Stimulated activated CD8-positive, alpha-beta memory T cell treated with anti-CD3 and anti-CD28 coated beads, Interleukin-2, amount 100 ng/mL, for 1 hour (primary cell): ENCODE data around the gene LYRM7.
A peak's percentile ranks its signal among the peaks of the same experiment; 100 is the strongest.
"Not testable (repeated sequence)": the region's sequence is repeated elsewhere in the genome, so short reads cannot be mapped to it uniquely, and the experiment has no call there.

Experiments
- DNase-seq, 2 donors: peaks; one replicate each; pipeline ENCODE4 v3.0.0-alpha.2; 2020; ENCODE audit warnings: low read depth in 2 of 2

Gene LYRM7

DNA sequence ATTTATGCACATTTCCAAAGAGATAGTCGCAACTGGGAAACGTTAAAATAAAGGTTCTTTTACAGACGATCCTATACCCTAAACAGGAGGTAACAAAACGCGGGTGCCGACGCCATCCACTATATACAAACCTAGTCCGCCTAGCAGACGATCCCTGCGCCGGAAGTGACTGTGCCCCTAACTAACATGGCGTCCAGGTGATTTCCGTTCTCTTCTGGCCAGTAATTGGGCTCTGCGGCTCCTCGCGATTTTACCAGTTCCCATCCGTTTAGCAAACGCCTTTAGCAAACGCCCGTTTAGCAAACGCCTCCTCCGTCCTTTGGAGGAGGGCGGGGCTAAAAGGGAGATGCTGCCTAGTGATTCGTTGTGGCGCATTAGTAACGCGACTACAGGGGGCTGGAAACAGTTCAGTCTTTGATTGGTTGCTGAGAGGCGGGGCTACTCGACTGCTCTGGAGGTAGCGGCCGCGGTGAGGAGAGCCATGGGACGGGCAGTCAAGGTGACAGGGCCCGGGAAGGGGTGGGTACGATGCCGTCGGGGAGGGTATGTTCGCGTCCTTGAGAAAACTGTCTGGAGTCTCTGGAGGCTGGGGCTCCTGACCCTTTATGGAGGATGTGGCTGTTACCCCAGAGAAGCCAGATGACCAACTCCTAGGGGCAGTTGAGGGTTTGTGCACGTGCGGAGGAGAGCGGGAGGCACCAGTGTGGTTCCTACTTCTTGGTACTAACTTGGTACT is at the start of gene LYRM7:
Gene LYRM7, plus strand, starts transcription at position 405 of the 736 bp plus-strand sequence. Its CDS starts 77 bp downstream, at position 482.
- peak; percentile 84 to 88 for DNase-seq

GRCh38 chr5:131127244-131127643 is 43.5 kb upstream of the LYRM7 start:
- DNase-seq, result not testable (repeated sequence)

DNA sequence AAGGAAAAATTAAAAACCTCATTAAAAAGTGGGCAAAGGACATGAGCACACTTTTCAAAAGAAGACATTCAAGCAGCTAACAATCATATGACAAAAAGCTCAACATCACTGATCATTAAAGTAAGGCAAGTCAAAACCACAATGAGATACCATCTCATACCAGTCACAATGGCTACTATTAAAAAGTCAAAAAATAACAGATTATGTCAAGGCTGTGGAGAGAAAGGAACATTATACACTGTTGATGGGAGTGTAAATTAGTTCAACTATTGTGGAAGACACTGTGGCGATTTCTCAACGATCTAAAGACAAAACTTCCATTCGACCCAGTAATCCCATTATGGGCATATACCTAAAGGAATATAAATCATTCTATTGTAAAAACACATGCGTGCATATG is 41.4 kb upstream of the LYRM7 start:
- no peak for DNase-seq

- DNase-seq, result not testable (repeated sequence)
Observed at GRCh38 chr5:131133091-131133490, 37.7 kb upstream of the LYRM7 start.

GRCh38 chr5:131138406-131138805 is 32.3 kb upstream of the LYRM7 start:
- DNase-seq, result not testable (repeated sequence)

- no peak for DNase-seq
Observed at GRCh38 chr5:131139321-131139720, 31.4 kb upstream of the LYRM7 start.

DNA sequence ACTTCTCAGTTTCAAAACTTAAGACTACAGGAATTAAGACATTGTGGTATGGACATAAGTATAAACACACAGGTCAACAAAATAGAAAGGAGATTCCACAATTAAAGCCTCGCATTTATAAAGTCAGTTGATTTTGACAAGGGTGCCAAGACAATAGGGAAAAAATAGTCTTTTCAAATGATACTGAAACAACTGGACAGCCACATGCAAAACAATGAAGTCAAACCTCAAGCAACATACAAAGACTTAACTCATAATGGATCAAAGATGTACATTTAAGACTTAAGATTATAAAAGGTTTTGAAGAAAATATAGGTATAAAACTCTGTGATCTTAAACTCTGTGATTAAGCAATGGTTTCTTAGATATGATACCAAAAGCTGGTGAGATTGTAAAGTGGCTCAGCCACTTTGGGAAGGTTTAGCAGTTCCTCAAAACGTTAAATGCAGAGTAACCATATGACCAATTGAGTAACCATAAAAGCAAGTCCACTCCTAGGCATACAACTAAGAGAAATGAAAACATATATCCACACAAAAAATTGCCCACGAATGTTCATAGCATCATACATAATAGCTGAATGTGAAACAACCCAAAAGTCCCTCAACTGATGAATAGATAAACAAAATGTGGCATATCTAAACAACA is 27.6 kb upstream of the LYRM7 start:
- DNase-seq, result no peak

GRCh38 chr5:131147258-131147657 is 23.5 kb upstream of the LYRM7 start:
- no peak for DNase-seq

GRCh38 chr5:131148835-131149234 is 21.9 kb upstream of the LYRM7 start:
- no peak for DNase-seq

GRCh38 chr5:131150408-131150807 is 20.3 kb upstream of the LYRM7 start:
- DNase-seq, result no peak

GRCh38 chr5:131151216-131151615 is 19.5 kb upstream of the LYRM7 start:
- DNase-seq, result no peak

DNA sequence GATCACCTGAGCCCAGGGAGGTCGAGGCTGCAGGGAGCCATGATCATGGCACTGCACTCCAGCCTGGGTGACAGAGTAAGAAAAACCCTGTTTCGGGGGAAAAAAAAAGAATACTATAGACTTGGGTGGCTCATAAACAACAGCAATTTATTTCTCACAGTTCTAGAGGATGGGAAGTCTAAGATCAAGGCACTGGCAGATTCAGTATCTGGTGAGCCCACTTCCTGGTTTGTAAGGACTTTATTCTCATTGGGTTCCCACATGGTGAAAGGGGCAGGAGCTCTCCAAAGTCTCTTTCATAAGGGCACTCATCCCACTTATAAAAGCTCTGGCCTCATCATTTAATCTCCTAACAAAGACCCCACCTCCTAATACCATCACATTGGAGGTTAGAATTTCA is 14.4 kb upstream of the LYRM7 start:
- DNase-seq, result no peak

GRCh38 chr5:131156957-131157356 is 13.8 kb upstream of the LYRM7 start:
- DNase-seq, result no peak

DNA sequence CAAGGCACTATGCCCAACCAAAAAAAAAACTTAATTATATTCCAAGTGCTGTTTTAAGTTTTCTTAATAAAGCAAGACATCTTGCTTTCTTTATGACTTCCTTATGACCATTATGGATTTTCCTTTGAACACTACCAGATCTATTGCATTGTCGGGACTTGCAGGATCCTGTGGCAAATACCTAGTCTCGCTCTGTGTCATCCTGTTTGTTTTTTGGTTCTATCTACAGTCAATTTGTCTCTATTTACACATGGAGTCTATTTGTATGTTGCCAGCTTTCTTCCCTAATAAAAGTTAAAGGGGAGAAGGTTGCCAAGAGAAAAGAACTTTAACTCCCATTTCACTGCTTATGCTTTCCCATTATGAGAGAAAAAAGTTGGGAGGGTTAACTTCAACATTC is 10.6 kb upstream of the LYRM7 start:
- no peak for DNase-seq

DNA sequence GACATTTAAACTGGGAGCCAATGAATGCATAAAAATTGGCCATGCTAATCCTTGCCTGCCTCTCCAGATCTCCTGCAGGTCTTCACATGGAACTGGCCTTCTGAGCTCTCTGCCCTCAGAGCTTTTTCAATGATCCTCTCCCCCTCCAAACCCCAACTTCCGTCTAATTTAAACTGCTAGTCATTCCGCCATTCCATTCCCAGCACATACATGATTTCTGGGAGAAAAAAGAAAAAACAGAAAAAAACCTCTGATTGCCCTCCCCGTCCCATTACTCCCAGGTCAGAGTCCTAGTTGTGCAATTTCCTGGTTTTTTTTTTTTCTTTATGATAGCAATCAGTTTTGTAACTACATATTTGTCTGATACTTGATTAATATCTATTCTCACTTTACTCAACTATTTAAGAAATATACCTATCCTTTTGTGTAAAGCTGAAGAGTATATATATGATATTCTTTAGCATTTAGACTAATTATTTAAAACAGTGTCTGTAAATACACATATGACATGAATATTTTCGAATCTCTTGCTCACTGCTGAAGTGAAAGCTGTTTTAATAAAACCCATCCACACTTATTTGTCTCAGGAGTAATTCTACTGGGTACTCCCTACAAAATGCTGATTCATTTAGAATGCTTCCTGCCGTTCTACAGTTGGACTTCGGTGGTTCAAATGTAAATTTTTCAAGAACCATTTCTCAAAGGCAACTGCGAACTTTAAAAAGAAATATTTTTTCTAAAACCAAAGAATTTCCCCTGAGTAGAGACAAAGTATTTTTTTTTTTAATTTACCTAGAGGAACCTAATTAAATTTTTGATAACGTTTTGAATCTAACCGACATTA is 7.2 kb upstream of the LYRM7 start:
- no peak for DNase-seq

DNA sequence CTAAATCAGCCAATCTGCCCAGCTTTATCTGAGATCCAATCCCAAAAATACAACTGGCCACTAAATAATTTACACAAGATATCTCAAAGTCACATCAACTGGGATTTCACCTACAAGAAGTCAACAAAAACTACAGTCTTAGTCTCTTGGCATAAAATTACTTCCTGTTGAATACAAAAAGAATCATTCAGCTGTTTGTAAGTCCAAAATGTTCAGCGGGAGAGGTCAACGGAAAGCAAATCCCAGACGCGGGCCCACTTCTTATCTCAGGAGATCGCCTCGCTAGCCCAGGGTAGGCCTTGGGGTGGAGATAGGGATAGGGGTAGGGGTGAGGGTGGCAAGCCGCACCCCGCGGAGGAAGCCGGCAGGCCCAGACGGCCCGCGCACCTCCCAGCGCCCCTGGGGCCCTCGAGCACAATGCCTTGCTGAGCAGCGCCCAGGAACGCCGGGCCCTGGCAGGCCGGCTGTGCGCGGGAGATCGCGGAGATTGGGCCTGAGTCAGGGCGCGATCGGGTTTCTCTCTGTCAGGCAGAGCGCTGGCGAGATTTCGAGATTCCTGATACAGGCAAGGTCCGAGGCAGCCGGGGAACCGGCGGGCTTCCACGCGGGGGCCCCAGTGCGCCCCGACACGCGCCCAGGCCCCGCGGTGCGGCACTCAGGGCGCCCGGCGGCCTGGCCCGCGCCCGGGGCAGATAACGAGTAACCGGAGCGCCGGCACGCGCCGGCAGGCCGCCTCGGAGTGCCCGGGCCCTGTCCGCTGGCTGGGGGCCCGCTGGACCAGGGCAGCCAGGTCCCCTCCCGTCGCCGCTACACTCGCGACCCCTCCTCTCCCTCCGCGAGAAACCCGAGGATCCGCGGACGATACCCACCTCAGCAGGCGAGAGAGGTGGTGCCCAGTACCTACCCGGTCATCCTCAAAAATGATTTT is 6.3 kb upstream of the LYRM7 start:
- peak; percentile 31 to 57 for DNase-seq

GRCh38 chr5:131165119-131165727 is 5.5 kb upstream of the LYRM7 start, which contains the start of gene HINT1:
Gene HINT1, minus strand, starts transcription at chr5:131165256. Its CDS starts 51 bp downstream, at chr5:131165205.
- DNase-seq, result peak; percentile 84 to 89

DNA sequence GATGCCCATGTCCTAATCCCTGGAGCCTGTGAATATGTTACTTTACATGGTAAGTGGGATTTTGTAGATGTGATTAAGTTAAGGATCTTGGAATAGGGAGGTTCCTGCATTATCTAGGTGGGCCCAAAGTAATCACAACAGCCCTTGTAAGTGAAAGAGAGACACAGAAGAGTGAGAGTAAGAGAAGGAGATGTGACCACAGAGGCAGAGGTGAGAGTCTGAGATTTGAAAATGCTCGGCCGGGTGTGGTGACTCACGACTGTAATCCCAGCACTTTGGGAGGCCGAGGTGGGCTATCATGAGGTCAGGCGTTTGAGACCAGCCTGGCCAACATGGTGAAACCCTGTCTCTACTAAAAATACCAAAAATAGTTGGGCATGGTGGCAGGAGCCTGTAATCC is 3.1 kb upstream of the LYRM7 start:
- no peak for DNase-seq

DNA sequence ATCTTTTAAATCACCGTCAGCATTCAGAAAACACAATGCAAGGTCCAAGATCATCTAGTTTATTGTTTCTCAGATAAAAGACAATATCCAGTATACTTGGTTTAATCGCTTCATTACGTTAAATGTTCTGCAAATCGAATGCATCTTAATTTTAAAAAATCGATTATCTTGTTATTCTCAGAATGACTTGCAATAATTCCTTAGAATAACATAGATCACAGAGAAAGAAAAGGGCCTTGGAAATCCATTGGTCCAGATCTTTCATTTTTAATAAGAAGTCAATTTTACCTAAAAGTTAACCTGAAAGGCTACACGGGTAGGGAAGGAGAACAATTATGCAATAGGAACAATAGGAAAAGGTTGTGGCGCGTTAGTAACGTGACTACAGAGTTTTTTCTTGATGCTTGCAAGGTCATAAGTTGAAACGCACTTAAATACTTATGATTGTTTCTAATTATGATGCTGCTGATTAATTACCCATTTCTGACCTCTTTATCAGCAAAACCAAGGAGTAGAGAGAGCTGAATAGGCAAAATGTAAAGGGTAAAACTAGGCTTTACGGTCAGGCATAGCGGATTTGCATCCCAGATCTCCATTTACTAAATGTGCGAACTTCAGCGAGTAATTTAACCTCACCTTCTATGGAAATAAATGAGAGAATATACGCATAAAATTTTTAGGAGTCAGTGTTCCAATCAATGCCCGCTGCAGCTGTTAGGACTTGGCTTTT is 769 bp upstream of the LYRM7 start:
- DNase-seq, result no peak

GRCh38 chr5:131171276-131171810 is 599 bp downstream of the LYRM7 start:
- no peak for DNase-seq
